Stimulated activated effector memory CD8-positive, alpha-beta T cell treated with anti-CD3 and anti-CD28 coated beads, Interleukin-12 subunit alpha, Interleukin-12 subunit beta, amount 100 ng/mL, for 72 hours (primary cell): ENCODE measurements around the gene EFCAB8.

Source experiments
- ATAC-seq: fragments of 150-1000 bp; cut with Tn5 transposase; 2 replicates; pipeline ENCODE4 v1.10.0; 2021
- DNase-seq, 2 donors: peaks; one replicate each; pipeline ENCODE4 v3.0.0; 2021 to 2022; ENCODE audit warnings: low spot score in 2 of 2
- H3K27ac Mint-ChIP-seq: one replicate; pipeline ENCODE4 v1.8.0; 2022; ENCODE audit warnings: mild to moderate bottlenecking, mixed read lengths
- H3K36me3 Mint-ChIP-seq: one replicate; pipeline ENCODE4 v1.8.0; 2022; ENCODE audit warnings: mild to moderate bottlenecking, mixed read lengths
- H3K4me1 Mint-ChIP-seq: one replicate; pipeline ENCODE4 v1.8.0; 2022; ENCODE audit warnings: mixed read lengths
- H3K4me3 Mint-ChIP-seq: one replicate; pipeline ENCODE4 v1.8.0; 2022; ENCODE audit warnings: mild to moderate bottlenecking, mixed read lengths
- H3K9me3 Mint-ChIP-seq: one replicate; pipeline ENCODE4 v1.8.0; 2022; ENCODE audit warnings: mixed read lengths

Gene EFCAB8

GRCh38 chr20:32964575-32964974 is 105.9 kb downstream of the EFCAB8 start:
- H3K4me1 Mint-ChIP-seq, result peaks cover 72% of the 10 kb centered on the region
- H3K4me3 Mint-ChIP-seq, result no peak overlapping the region
- peaks cover 7% of the 10 kb centered on the region for H3K36me3 Mint-ChIP-seq
- DNase-seq, result no peak
- no peak for ATAC-seq
- no peaks in the 10 kb centered on the region for H3K9me3 Mint-ChIP-seq
- no peak overlapping the region for H3K27ac Mint-ChIP-seq

- Mint-ChIP-seq H3K4me3 (no peak overlapping the region), H3K27ac (peak overlapping the region; percentile 61), H3K4me1 (peaks cover 77% of the 10 kb centered on the region), H3K9me3 (no peaks in the 10 kb centered on the region), H3K36me3 (peaks cover 7% of the 10 kb centered on the region)
- ATAC-seq, result no peak
- peak in 1 of 2 donors; percentile 46 for DNase-seq
Observed at GRCh38 chr20:32965115-32965514, 106.4 kb downstream of the EFCAB8 start.

GRCh38 chr20:32965581-32966373 is 107.1 kb downstream of the EFCAB8 start:
- H3K36me3 Mint-ChIP-seq, result peaks cover 7% of the 10 kb centered on the region
- H3K4me3 Mint-ChIP-seq, result no peak overlapping the region
- ATAC-seq, result peak; percentile 48
- H3K27ac Mint-ChIP-seq, result peak overlapping the region; percentile 61
- H3K9me3 Mint-ChIP-seq, result no peaks in the 10 kb centered on the region
- peaks cover 80% of the 10 kb centered on the region for H3K4me1 Mint-ChIP-seq
- peak; percentile 1 to 51 for DNase-seq

GRCh38 chr20:32966382-32966781 is 107.7 kb downstream of the EFCAB8 start:
- Mint-ChIP-seq H3K36me3 (peaks cover 7% of the 10 kb centered on the region), H3K9me3 (no peaks in the 10 kb centered on the region), H3K27ac (no peak overlapping the region), H3K4me1 (peaks cover 76% of the 10 kb centered on the region), H3K4me3 (peak overlapping the region; percentile 53)
- no peak for ATAC-seq
- DNase-seq, result peak in 1 of 2 donors; percentile 1

GRCh38 chr20:32966881-32967781 is 108.4 kb downstream of the EFCAB8 start:
- no peaks in the 10 kb centered on the region for H3K9me3 Mint-ChIP-seq
- peaks cover 69% of the 10 kb centered on the region for H3K4me1 Mint-ChIP-seq
- H3K4me3 Mint-ChIP-seq, result peak overlapping the region; percentile 53
- DNase-seq (peak; percentile 16 to 73), ATAC-seq (peak; percentile 59)
- peaks cover 8% of the 10 kb centered on the region for H3K36me3 Mint-ChIP-seq
- H3K27ac Mint-ChIP-seq, result no peak overlapping the region

GRCh38 chr20:32967961-32968457 is 109.3 kb downstream of the EFCAB8 start:
- Mint-ChIP-seq H3K9me3 (no peaks in the 10 kb centered on the region), H3K36me3 (peaks cover 13% of the 10 kb centered on the region), H3K4me1 (peaks cover 65% of the 10 kb centered on the region), H3K27ac (no peak overlapping the region), H3K4me3 (peak overlapping the region; percentile 53)
- peak; percentile 15 to 61 for DNase-seq
- ATAC-seq, result peak; percentile 52

- H3K4me3 Mint-ChIP-seq, result peak overlapping the region; percentile 53
- peaks cover 13% of the 10 kb centered on the region for H3K36me3 Mint-ChIP-seq
- H3K27ac Mint-ChIP-seq, result no peak overlapping the region
- DNase-seq (peak; percentile 2 to 51), ATAC-seq (peak; percentile 56)
- H3K4me1 Mint-ChIP-seq, result peaks cover 59% of the 10 kb centered on the region
- H3K9me3 Mint-ChIP-seq, result no peaks in the 10 kb centered on the region
Observed at GRCh38 chr20:32968478-32969241, 109.9 kb downstream of the EFCAB8 start.

- ATAC-seq (no peak), DNase-seq (peak; percentile 1 to 47)
- no peak overlapping the region for H3K27ac Mint-ChIP-seq
- no peaks in the 10 kb centered on the region for H3K9me3 Mint-ChIP-seq
- H3K36me3 Mint-ChIP-seq, result peaks cover 13% of the 10 kb centered on the region
- H3K4me3 Mint-ChIP-seq, result peak overlapping the region; percentile 53
- peaks cover 62% of the 10 kb centered on the region for H3K4me1 Mint-ChIP-seq
Observed at GRCh38 chr20:32969356-32970114, 110.8 kb downstream of the EFCAB8 start.

GRCh38 chr20:32970115-32970972 is 111.6 kb downstream of the EFCAB8 start:
- DNase-seq (peak; percentile 1 to 34), ATAC-seq (no peak)
- Mint-ChIP-seq H3K4me1 (peaks cover 65% of the 10 kb centered on the region), H3K27ac (no peak overlapping the region), H3K4me3 (peak overlapping the region; percentile 34), H3K36me3 (peaks cover 13% of the 10 kb centered on the region), H3K9me3 (no peaks in the 10 kb centered on the region)

- peaks cover 59% of the 10 kb centered on the region for H3K4me1 Mint-ChIP-seq
- H3K9me3 Mint-ChIP-seq, result no peaks in the 10 kb centered on the region
- H3K4me3 Mint-ChIP-seq, result no peak overlapping the region
- peaks cover 13% of the 10 kb centered on the region for H3K36me3 Mint-ChIP-seq
- DNase-seq (peak; percentile 1 to 51), ATAC-seq (no peak)
- H3K27ac Mint-ChIP-seq, result no peak overlapping the region
Observed at GRCh38 chr20:32970973-32971300, 112.2 kb downstream of the EFCAB8 start.

- DNase-seq (peak; percentile 10 to 67), ATAC-seq (peak; percentile 9)
- Mint-ChIP-seq H3K36me3 (peaks cover 13% of the 10 kb centered on the region), H3K9me3 (peaks cover 5% of the 10 kb centered on the region), H3K27ac (no peak overlapping the region), H3K4me3 (no peak overlapping the region), H3K4me1 (peaks cover 58% of the 10 kb centered on the region)
Observed at GRCh38 chr20:32971703-32972161, 113.0 kb downstream of the EFCAB8 start.

GRCh38 chr20:32972181-32973076 is 113.7 kb downstream of the EFCAB8 start:
- H3K36me3 Mint-ChIP-seq, result peaks cover 13% of the 10 kb centered on the region
- H3K4me1 Mint-ChIP-seq, result peaks cover 56% of the 10 kb centered on the region
- ATAC-seq (peak; percentile 80), DNase-seq (peak; percentile 33 to 84)
- H3K27ac Mint-ChIP-seq, result no peak overlapping the region
- H3K9me3 Mint-ChIP-seq, result peaks cover 6% of the 10 kb centered on the region
- no peak overlapping the region for H3K4me3 Mint-ChIP-seq
